ENCODE data around the gene UBE2D4. TPM values are rescaled to one million over a fixed set of nuclear protein-coding genes. Genes with fewer than 3 reads are reported as not detected.
A peak's percentile ranks its signal among the peaks of the same experiment; 100 is the strongest.

UBE2D4 gene
- total RNA-seq = 1 to 10 TPM; 3.0 to 8.3 TPM

GRCh38 chr7:43925984-43926797 lies at the start of gene UBE2D4:
Gene UBE2D4, plus strand, starts transcription at chr7:43926436. Its CDS starts 97 bp downstream, at chr7:43926533.
- Mint-ChIP-seq H3K27ac (peak within 1 kb of the TSS; percentile 90), H3K27me3 (no peaks in the 10 kb centered on the region), H3K4me3 (peak within 1 kb of the TSS; percentile 88), H3K36me3 (ENCODE audit: low read depth) (peaks cover 6% of the 10 kb centered on the region), H3K4me1 (peaks cover 23% of the 10 kb centered on the region), H3K9me3 (no peaks in the 10 kb centered on the region)
- ATAC-seq (replicated peaks) = peak; percentile 94

- H3K4me3 Mint-ChIP-seq = no peak overlapping the region
- H3K9me3 Mint-ChIP-seq = no peaks in the 10 kb centered on the region
- H3K36me3 Mint-ChIP-seq (ENCODE audit: low read depth) = peaks cover 72% of the 10 kb centered on the region
- ATAC-seq (replicated peaks) = no peak
- peaks cover 8% of the 10 kb centered on the region for H3K4me1 Mint-ChIP-seq
- no peak overlapping the region for H3K27ac Mint-ChIP-seq
- H3K27me3 Mint-ChIP-seq = no peaks in the 10 kb centered on the region
These were observed 49.1 kb upstream of the UBE2D4 start for GRCh38 chr7:43876976-43877745.

GRCh38 chr7:43877968-43878864 lies 48.0 kb upstream of the UBE2D4 start:
- Mint-ChIP-seq H3K4me3 (no peak overlapping the region), H3K27ac (no peak overlapping the region), H3K27me3 (no peaks in the 10 kb centered on the region), H3K9me3 (no peaks in the 10 kb centered on the region), H3K36me3 (ENCODE audit: low read depth) (peaks cover 78% of the 10 kb centered on the region), H3K4me1 (no peaks in the 10 kb centered on the region)
- no peak for ATAC-seq (replicated peaks)

- no peak overlapping the region for H3K4me3 Mint-ChIP-seq
These were observed 47.4 kb upstream of the UBE2D4 start for GRCh38 chr7:43878867-43879266.

GRCh38 chr7:43879477-43879876 lies 46.8 kb upstream of the UBE2D4 start:
- no peak overlapping the region for H3K27ac Mint-ChIP-seq
- no peaks in the 10 kb centered on the region for H3K27me3 Mint-ChIP-seq
- no peaks in the 10 kb centered on the region for H3K9me3 Mint-ChIP-seq
- no peaks in the 10 kb centered on the region for H3K4me1 Mint-ChIP-seq
- peak; percentile 92 for ATAC-seq (replicated peaks)
- peaks cover 90% of the 10 kb centered on the region for H3K36me3 Mint-ChIP-seq (ENCODE audit: low read depth)
- no peak overlapping the region for H3K4me3 Mint-ChIP-seq

More at GRCh38 chr7:43878867-43879266, 47.4 kb upstream of the UBE2D4 start:
- Mint-ChIP-seq H3K4me1 (no peaks in the 10 kb centered on the region), H3K9me3 (no peaks in the 10 kb centered on the region), H3K36me3 (ENCODE audit: low read depth) (peaks cover 84% of the 10 kb centered on the region), H3K27me3 (no peaks in the 10 kb centered on the region), H3K27ac (no peak overlapping the region)
- no peak for ATAC-seq (replicated peaks)

- Mint-ChIP-seq H3K9me3 (no peaks in the 10 kb centered on the region), H3K4me3 (no peak overlapping the region), H3K4me1 (no peaks in the 10 kb centered on the region), H3K27ac (no peak overlapping the region), H3K36me3 (ENCODE audit: low read depth) (peaks cover 94% of the 10 kb centered on the region), H3K27me3 (no peaks in the 10 kb centered on the region)
- ATAC-seq (replicated peaks) = no peak
These were observed 45.6 kb upstream of the UBE2D4 start for GRCh38 chr7:43880596-43880995.

GRCh38 chr7:43884209-43884608 lies 42.0 kb upstream of the UBE2D4 start:
- Mint-ChIP-seq H3K36me3 (ENCODE audit: low read depth) (peaks cover 68% of the 10 kb centered on the region), H3K27me3 (no peaks in the 10 kb centered on the region), H3K4me3 (no peak overlapping the region), H3K4me1 (peaks cover 5% of the 10 kb centered on the region), H3K9me3 (no peaks in the 10 kb centered on the region), H3K27ac (peak overlapping the region; percentile 6)
- ATAC-seq (replicated peaks) = no peak

GRCh38 chr7:43884617-43885016 lies 41.6 kb upstream of the UBE2D4 start:
- no peak for ATAC-seq (replicated peaks)
- H3K27me3 Mint-ChIP-seq = no peaks in the 10 kb centered on the region
- H3K4me1 Mint-ChIP-seq = peaks cover 9% of the 10 kb centered on the region
- peaks cover 64% of the 10 kb centered on the region for H3K36me3 Mint-ChIP-seq (ENCODE audit: low read depth)
- no peaks in the 10 kb centered on the region for H3K9me3 Mint-ChIP-seq
- no peak overlapping the region for H3K27ac Mint-ChIP-seq
- no peak overlapping the region for H3K4me3 Mint-ChIP-seq

- Mint-ChIP-seq H3K9me3 (no peaks in the 10 kb centered on the region), H3K27me3 (no peaks in the 10 kb centered on the region), H3K4me3 (no peak overlapping the region), H3K36me3 (ENCODE audit: low read depth) (peaks cover 23% of the 10 kb centered on the region), H3K27ac (peak overlapping the region; percentile 58), H3K4me1 (peaks cover 32% of the 10 kb centered on the region)
- ATAC-seq (replicated peaks) = peak; percentile 91
These were observed 37.0 kb upstream of the UBE2D4 start for GRCh38 chr7:43888993-43889945.

GRCh38 chr7:43890468-43890867 lies 35.8 kb upstream of the UBE2D4 start:
- H3K9me3 Mint-ChIP-seq = no peaks in the 10 kb centered on the region
- H3K4me1 Mint-ChIP-seq = peaks cover 32% of the 10 kb centered on the region
- H3K27ac Mint-ChIP-seq = peak overlapping the region; percentile 54
- H3K27me3 Mint-ChIP-seq = no peaks in the 10 kb centered on the region
- no peak for ATAC-seq (replicated peaks)
- peaks cover 12% of the 10 kb centered on the region for H3K36me3 Mint-ChIP-seq (ENCODE audit: low read depth)
- H3K4me3 Mint-ChIP-seq = no peak overlapping the region

GRCh38 chr7:43891069-43891955 lies 34.9 kb upstream of the UBE2D4 start:
- no peak for ATAC-seq (replicated peaks)
- Mint-ChIP-seq H3K27ac (peak overlapping the region; percentile 54), H3K27me3 (no peaks in the 10 kb centered on the region), H3K36me3 (ENCODE audit: low read depth) (peaks cover 6% of the 10 kb centered on the region), H3K4me1 (peaks cover 32% of the 10 kb centered on the region), H3K9me3 (no peaks in the 10 kb centered on the region), H3K4me3 (no peak overlapping the region)

- H3K4me3 Mint-ChIP-seq = no peak overlapping the region
- H3K36me3 Mint-ChIP-seq (ENCODE audit: low read depth) = peaks cover 6% of the 10 kb centered on the region
- H3K4me1 Mint-ChIP-seq = peaks cover 25% of the 10 kb centered on the region
- H3K9me3 Mint-ChIP-seq = no peaks in the 10 kb centered on the region
- H3K27me3 Mint-ChIP-seq = no peaks in the 10 kb centered on the region
- no peak for ATAC-seq (replicated peaks)
- H3K27ac Mint-ChIP-seq = no peak overlapping the region
These were observed 30.3 kb upstream of the UBE2D4 start for GRCh38 chr7:43895847-43896415.
